Measurements from ENCODE around the gene STK10. TPM values are rescaled to one million over a fixed set of nuclear protein-coding genes. Genes with fewer than 3 reads are reported as not detected.
A peak's percentile ranks its signal among the peaks of the same experiment; 100 is the strongest.

The STK10 gene
- total and polyA plus RNA-seq, 2 of the 8 experiments (the other 6 are each of a cell fraction or from before 2014, with no cell fraction given): 10.5 to 21.4 TPM

GRCh38 chr5:172189693-172190296 lies 1.8 kb upstream of the STK10 start:
- no peak overlapping the region for H2AK5ac ChIP-seq (ENCODE audit: low read depth, low read length)
- H3K4me2 ChIP-seq (ENCODE audit: insufficient read depth in 1 of 2, low read depth in 2 of 2, low read length in 2 of 2): peak overlapping the region; percentile 68 to 86
- no peak overlapping the region for H3K4ac ChIP-seq (replicated peaks; ENCODE audit: insufficient read length, low read depth, low read length)
- no peak overlapping the region for H3K27ac ChIP-seq (ENCODE audit: low read depth, low read length)
- 29% methylated on average over 2 of the region's 3 CpGs; no CpG with 5 or more reads in 1 of the 2 experiments for WGBS, 2 experiments (ENCODE audit: extremely low coverage in 1 of 2, insufficient coverage in 1 of 2, insufficient read length in 1 of 2, insufficient replicate concordance in 2 of 2, low coverage in 1 of 2, low lambda C conversion rate in 2 of 2, missing lambda C conversion rate in 1 of 2)
- ChIA-PET POLR2A (ENCODE audit: partially characterized antibody) (interaction anchor here (0.6 to 4.9 kb wide), 8 partner anchors 11 to 162 kb away, joined by 3 to 27 read pairs (median 4); partner anchors contain the start of gene UBTD2), CTCF (ENCODE audit: partially characterized antibody) (interaction anchor here (0.9 to 2.9 kb wide), 20 partner anchors 8 to 278 kb away, joined by 3 to 15 read pairs (median 6); partner anchors contain the start of gene UBTD2)
- peak overlapping the region; percentile 35 to 82 (median 76); a peak in 7 of 8 replicates for H3K4me3 ChIP-seq (ENCODE audit: extremely low read depth in 1 of 4, insufficient read depth in 2 of 4, low read depth in 3 of 4, low read length in 4 of 4)
- no peak overlapping the region for H4K8ac ChIP-seq (ENCODE audit: extremely low read depth, insufficient read depth, low read length)
- H3K4me1 ChIP-seq (replicated peaks in 1 of 4; ENCODE audit: control insufficient read depth in 3 of 4, insufficient read depth in 4 of 4, low read length in 3 of 4): peaks cover 0 to 4% (median 1%) of the 10 kb centered on the region in 4 experiments; a peak in 3 of 7 replicates
- H3K23me2 ChIP-seq (ENCODE audit: low read depth, low read length): peaks cover 14% of the 10 kb centered on the region
- no peak overlapping the region for H3K23ac ChIP-seq (ENCODE audit: insufficient read length)
- H3K9ac ChIP-seq (replicated peaks in 1 of 4; ENCODE audit: extremely low read depth in 1 of 4, low read depth in 3 of 4, low read length in 3 of 4): no peak overlapping the region; a peak in 1 of 7 replicates
- TF ChIP-seq PHF8 (conservative IDR thresholded peaks at IDR 0.05; ENCODE audit: low read depth, low read length) (no peak), NRF1 (IDR thresholded peaks at IDR 0.05; ENCODE audit: low read depth, low read length) (no peak), EZH2 (IDR thresholded peaks at IDR 0.05; ENCODE audit: low read depth, low read length, severe bottlenecking) (no peak), EGR1 (IDR thresholded peaks at IDR 0.05; ENCODE audit: borderline replicate concordance, low read depth, low read length) (no peak), JUND (IDR thresholded peaks at IDR 0.05; ENCODE audit: low read length) (no peak), CHD2 (IDR thresholded peaks at IDR 0.05; ENCODE audit: low read length) (no peak), SUZ12 (IDR thresholded peaks at IDR 0.05; ENCODE audit: low read length) (no peak), ATF2 (IDR thresholded peaks at IDR 0.05; ENCODE audit: low read length) (no peak), RXRA (IDR thresholded peaks at IDR 0.05; ENCODE audit: insufficient read depth, low read depth, low read length) (no peak), GABPA (IDR thresholded peaks at IDR 0.05; ENCODE audit: borderline replicate concordance, insufficient read depth, low read length) (no peak)
- no peak overlapping the region for H3K56ac ChIP-seq (replicated peaks; ENCODE audit: insufficient read length, low read depth, low read length)
- no peak overlapping the region for H2BK120ac ChIP-seq (replicated peaks; ENCODE audit: low read depth, low read length)
- H2BK5ac ChIP-seq (ENCODE audit: low read depth, low read length): 0 out of 2 replicates have a peak overlapping the region, but pooled peaks have one; percentile 40
- DNase-seq (ENCODE audit: low read depth in 1 of 2, low spot score in 2 of 2) (no peak), FAIRE-seq (no peak)
- no peak overlapping the region for H3K14ac ChIP-seq (ENCODE audit: insufficient read length)
- H3K27me3 ChIP-seq (replicated peaks in 1 of 4; ENCODE audit: control insufficient read depth in 3 of 4, extremely low read depth in 1 of 4, insufficient read depth in 3 of 4, low read length in 3 of 4): no peaks in the 10 kb centered on the region; a peak in 1 of 7 replicates
- H4K91ac ChIP-seq (replicated peaks; ENCODE audit: insufficient read length, low read length): peak overlapping the region; percentile 2
- H2BK20ac ChIP-seq (ENCODE audit: low read length): 0 out of 2 replicates have a peak overlapping the region, but pooled peaks have one; percentile 34
- H2AFZ ChIP-seq (ENCODE audit: low read length): peak overlapping the region; percentile 80; the same call in 1 of the 2 replicates
- H3K18ac ChIP-seq (ENCODE audit: extremely low read depth, low read length): peak overlapping the region; percentile 62
- H3K36me3 ChIP-seq (ENCODE audit: control insufficient read depth in 2 of 4, insufficient read depth in 4 of 4, low read length in 3 of 4): no peaks in the 10 kb centered on the region
- H2BK12ac ChIP-seq (ENCODE audit: low read depth, low read length): peak overlapping the region; percentile 92
- 0 out of 2 replicates have a peak overlapping the region, but pooled peaks have one; percentile 72 for H2BK15ac ChIP-seq (ENCODE audit: low read length)
- peaks cover 3% of the 10 kb centered on the region; the same call in 1 of the 2 replicates for H3K79me1 ChIP-seq (ENCODE audit: low read depth, low read length)
- H3K79me2 ChIP-seq (ENCODE audit: control insufficient read depth in 1 of 2, insufficient read depth in 2 of 2, low read length in 2 of 2): no peaks in the 10 kb centered on the region
- no peaks in the 10 kb centered on the region for H3K9me3 ChIP-seq (ENCODE audit: insufficient read depth in 2 of 2, low read depth in 1 of 2, low read length in 1 of 2)
- no peak overlapping the region for H4K5ac ChIP-seq (ENCODE audit: insufficient read length, low read depth, low read length)
- peaks cover 0 to 6% of the 10 kb centered on the region in 2 experiments for H4K20me1 ChIP-seq (replicated peaks in 1 of 2; ENCODE audit: control insufficient read depth in 1 of 2, insufficient read depth in 2 of 2, low read length in 2 of 2)

Data from H1 (cell line).